Erythroblast (primary cell): Measurements from ENCODE around the gene RNF152.
"Not testable (repeated sequence)": the region's sequence is repeated elsewhere in the genome, so short reads cannot be mapped to it uniquely, and the experiment has no call there.

Experiments
- DNase-seq, 2 experiments: peaks; one replicate each; lab custom pipeline; 2025; lab: John Stamatoyannopoulos, UW
- GATA1 ChIP-seq: IDR thresholded peaks from 2 replicates; pipeline ENCODE4 v1.6.1; 2011; ENCODE audit warnings: low read depth, mild to moderate bottlenecking, control low read depth, low read length, moderate library complexity
- POLR2A ChIP-seq: IDR thresholded peaks from 2 replicates; pipeline ENCODE4 v1.6.1; 2011; ENCODE audit warnings: mild to moderate bottlenecking, low read length

RNF152 gene

DNA sequence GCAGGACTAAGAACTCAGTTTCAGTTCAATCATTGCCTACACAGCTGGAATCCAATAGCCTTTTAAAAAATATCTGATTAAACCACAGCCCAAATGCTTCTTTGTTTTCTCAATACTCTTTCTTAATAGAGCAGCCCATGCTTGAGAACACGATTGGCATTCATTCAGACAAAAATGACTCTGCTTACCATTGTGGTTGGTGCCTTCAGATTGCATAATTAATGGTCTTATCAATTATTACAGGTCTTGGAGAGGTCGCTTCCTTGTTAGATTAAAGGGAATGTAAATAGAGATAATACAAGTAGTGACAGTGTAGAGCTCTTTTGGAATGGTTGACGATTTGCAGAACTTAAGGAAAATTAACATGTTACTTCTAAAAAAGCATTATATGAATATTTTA lies 107.2 kb downstream of the RNF152 start:
- DNase-seq: peak; percentile 84 to 94
- TF ChIP-seq GATA1 (no peak), POLR2A (no peak)

DNA sequence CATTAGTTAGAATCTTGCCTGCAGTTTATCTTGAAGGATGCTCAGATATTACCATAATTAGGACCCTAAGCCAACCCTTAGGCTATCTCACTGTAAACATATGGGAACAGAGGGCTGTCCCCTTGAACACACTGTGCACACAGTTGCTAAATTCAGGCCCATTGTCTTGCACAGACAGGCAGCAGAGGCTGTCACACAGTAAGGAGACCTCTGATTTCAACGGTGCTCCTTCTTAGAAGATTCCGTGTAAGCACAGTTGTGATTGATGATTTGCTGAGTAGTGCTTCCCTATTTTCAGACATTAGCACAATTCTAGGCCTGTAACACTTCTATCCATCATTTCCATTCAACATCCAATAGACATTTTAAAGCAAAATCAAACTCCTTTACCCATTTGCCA lies 108.0 kb downstream of the RNF152 start:
- no peak for DNase-seq
- no peak for TF ChIP-seq GATA1
- TF ChIP-seq POLR2A: no peak

DNA sequence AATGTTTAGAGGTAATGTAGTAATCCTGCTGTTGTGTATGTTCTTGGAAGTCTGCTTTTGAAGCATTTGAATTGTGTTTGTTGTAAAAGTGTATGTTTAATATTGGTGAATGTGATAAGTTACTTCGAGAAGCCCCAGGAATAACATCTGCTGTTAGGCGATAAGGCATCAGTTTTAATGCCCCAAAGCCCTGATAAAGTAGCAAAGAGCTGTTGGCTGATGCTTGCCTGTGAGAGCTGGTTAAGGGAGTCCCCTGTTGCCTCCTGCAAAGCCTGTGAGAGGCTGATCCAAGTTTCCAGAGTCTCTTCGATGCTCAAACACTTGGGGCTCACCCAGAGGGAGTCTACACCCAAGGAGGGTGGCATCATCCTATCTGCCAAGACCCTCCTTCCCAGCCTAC lies 110.3 kb downstream of the RNF152 start:
- TF ChIP-seq POLR2A (no peak), GATA1 (no peak)
- DNase-seq: peak; percentile 80 to 93

DNA sequence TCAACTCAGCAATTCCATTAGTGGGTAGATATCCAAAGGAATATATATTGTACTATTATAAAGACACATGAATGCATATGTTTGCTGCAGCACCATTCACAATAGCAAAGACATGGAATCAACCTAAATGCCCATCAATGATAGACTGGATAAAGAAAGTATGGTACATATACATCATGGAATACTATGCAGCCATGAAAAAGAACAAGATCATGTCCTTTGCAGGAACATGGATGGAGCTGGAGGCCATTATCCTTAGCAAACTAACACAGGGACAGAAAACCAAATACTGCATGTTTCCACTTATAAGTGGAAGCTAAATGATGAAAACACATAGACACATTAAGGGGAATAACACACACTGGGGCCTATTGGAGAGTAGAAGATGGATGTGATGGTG lies 116.6 kb downstream of the RNF152 start:
- not testable (repeated sequence) for DNase-seq

DNA sequence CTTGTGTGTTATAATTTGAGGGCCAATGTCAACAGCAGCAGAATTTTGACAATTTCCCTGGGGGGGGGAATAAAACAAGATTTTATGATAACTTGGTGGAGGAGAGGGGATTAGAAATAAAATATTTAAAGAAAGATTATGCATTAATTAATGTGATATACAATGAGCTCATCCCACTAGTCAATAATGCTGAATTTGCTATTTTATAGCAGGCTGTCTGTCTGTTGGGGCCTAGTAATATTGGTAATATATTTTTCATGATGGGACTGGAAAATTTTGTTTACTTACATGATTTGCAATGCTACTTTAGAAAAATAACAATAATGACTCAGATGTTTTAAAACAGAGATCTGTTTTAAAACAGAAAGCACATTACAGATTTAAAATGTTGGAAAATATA lies 118.0 kb downstream of the RNF152 start:
- no peak for TF ChIP-seq POLR2A
- TF ChIP-seq GATA1: no peak
- DNase-seq: no peak

DNA sequence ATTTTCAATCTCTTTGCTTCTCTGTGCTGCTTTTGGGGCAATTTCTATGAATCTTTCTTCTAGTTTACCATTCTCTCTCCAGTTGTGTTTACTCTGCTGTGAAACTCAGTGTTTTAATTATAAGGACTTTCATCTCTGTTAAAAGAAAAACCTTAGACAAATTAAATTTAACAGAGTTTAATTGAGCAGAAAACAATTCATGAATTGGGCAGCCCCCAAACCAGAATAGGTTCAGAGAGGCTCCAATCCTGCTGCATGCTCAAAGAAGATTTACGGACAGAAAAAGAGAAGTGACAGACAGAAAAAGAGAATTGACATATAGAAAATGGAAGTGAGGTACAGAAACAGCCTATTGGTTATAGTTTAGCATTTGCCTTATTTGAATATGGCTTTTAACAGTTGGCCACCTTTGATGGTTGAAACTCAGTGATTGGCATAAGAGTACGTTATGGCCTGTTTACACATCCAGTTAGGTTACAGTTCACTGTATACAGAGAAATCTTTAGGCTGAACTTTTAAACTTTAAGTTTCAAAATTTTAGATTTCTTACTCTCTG lies 120.4 kb downstream of the RNF152 start:
- TF ChIP-seq GATA1 (no peak), POLR2A (no peak)
- no peak for DNase-seq

DNA sequence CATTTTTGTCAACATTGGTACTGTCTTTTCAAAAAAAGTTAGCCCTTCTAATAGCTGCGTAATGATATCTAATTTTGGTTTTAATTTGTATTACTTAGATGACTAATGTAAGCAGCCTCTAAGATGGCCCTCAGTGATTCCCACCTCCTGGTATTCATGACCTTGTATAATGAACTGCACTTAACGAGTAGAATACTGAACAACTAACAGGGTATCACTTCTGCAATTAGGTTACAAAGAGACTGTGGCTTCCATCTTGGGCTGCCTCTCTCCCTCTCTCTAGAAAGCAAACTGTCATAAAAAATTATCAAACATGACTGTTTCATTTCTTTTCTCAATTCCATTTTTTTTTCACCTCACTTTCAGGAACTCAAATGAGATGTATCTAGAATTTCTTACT lies 120.9 kb downstream of the RNF152 start:
- TF ChIP-seq GATA1: no peak
- TF ChIP-seq POLR2A: no peak

DNA sequence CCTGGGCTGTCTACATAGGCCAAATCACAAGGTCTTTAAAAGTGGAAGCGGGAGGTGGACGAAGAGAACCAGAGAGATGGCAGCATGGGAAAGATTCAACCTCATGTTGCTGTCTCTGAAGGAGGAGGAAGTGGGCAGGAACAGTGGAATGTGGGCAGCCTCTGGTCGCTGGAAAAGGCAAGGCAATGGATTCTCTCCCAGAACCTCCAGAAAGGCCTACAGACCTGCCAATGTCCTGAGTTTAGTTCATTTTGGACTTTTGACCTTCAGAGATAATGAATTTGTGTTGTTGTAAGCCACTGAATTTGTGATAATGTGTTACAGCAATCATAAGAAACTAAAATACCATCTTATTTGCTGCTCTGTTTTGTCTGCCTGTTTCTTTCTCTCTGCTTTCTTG lies 122.5 kb downstream of the RNF152 start:
- TF ChIP-seq GATA1: no peak
- DNase-seq: no peak

More for the DNA sequence above, 120.9 kb downstream of the RNF152 start:
- DNase-seq: no peak

DNA sequence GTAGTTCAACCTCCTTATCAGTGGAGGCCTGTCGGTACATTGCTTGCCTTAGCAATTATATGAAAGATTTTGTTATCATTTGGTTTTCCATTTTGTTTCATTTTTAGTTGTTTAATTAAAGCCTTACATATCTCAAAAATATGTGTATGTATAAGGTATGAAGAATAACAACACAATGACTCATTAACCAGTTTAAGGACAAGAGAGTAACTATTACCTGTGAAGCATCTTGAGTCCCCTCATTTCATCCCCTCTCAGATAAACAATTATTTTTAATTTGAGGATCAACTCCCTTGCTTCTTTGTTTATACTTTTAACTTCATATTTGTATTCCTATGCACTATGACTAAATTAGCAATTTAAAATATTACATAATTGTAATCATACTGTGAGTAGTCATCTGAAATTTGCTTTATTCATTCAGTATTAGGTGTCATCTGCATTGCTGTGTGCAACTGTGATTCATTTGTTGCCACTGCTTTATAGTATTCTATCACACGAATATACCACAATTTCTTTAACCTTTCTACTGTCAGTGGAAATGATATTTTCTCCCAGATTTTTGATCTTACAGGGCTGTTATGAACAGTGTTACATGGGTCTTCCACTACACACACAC lies 126.4 kb downstream of the RNF152 start:
- TF ChIP-seq POLR2A (no peak), GATA1 (no peak)
- DNase-seq: peak in 1 of 2 experiments; percentile 16

DNA sequence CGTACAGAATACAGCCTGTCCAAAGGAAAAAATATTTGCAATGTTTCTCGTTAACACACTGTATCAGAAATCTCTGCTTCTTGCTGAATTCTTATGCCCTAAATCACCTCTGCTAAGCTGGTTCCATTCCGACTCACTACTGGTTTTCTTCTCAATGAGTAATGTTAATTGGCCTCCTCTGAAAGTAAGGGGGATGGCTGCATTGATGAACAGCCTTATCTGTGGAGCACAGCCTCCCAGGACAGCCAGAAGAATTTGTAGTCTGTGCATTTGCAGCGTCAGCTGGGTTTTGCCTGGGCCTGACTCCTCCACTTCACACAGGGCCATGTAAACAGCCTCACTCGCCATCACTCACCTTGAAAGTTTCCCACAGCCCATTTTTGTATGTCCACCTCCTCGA lies 127.7 kb downstream of the RNF152 start:
- no peak for TF ChIP-seq GATA1
- TF ChIP-seq POLR2A: no peak
- peak; percentile 83 to 86 for DNase-seq

DNA sequence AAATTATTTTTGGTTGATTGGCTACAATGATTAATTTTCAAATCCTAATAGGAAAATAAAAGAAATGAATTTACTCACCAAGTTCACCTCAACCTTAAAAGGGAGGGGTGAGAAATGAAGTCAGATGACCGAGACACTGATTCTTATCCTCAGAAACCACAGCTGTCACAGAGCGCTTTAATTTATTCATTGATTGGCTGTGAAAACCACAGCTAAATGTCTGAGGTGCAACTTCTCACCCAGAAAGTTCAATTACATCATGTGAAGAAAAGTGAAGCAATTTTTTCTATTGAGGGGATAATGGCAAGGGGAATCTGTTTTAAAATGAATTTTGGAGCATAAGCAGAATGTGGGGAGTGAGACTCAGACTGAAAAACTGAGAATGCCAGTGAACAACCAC lies 128.4 kb downstream of the RNF152 start:
- DNase-seq: peak; percentile 17 to 41
- TF ChIP-seq GATA1: no peak
- no peak for TF ChIP-seq POLR2A

DNA sequence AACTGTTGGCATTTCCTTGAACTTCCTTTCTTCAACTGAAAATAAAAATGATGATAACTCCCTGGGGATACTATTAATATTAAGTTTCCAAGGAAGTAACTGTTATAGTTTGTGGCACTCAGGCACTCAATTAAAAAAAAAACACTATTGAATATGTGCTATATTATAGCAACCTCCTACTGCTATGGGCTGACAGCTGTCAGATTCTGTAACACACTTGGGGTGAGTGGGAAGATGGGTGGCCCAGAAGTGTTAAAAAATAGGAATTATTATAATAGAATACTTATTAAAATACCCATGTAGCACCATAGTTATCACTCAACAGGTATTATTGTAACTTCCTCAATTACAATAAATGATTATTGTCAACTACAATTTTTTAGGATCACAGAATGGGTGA lies 130.9 kb downstream of the RNF152 start:
- no peak for TF ChIP-seq POLR2A
- no peak for TF ChIP-seq GATA1
- no peak for DNase-seq
